Muscle layer of colon (tissue), 2 donors: ENCODE results near the gene TMEM39A.

ENCODE experiments used
- H3K27ac ChIP-seq: one replicate; pipeline ENCODE4 v1.7.0; 2013; ENCODE audit warnings: low read depth, mild to moderate bottlenecking, low read length, moderate library complexity
- H3K27me3 ChIP-seq, 2 donors: one replicate each; pipeline ENCODE4 v1.7.0; 2013; ENCODE audit warnings: low read length in 2 of 2, mild to moderate bottlenecking in 2 of 2; ENCODE audit not compliant: insufficient read depth in 2 of 2, control insufficient read depth in 1 of 2
- H3K36me3 ChIP-seq: one replicate; pipeline ENCODE4 v1.7.0; 2013; ENCODE audit warnings: mild to moderate bottlenecking, low read length; ENCODE audit not compliant: insufficient read depth
- H3K4me1 ChIP-seq: one replicate; pipeline ENCODE4 v1.7.0; 2013; ENCODE audit warnings: mild to moderate bottlenecking, low read length; ENCODE audit not compliant: insufficient read depth
- H3K4me3 ChIP-seq, 2 donors: one replicate each; pipeline ENCODE4 v1.7.0; 2013; ENCODE audit warnings: low read length in 2 of 2, low read depth in 1 of 2, mild to moderate bottlenecking in 1 of 2, moderate library complexity in 1 of 2
- H3K9ac ChIP-seq: one replicate; pipeline ENCODE4 v1.7.0; 2013; ENCODE audit warnings: low read length
- H3K9me3 ChIP-seq: one replicate; pipeline ENCODE4 v1.7.0; 2013; ENCODE audit warnings: mild to moderate bottlenecking, low read length
- donor health status: abdominal sarcoma.
- donor health status: Adenocarcinoma of cecum.

Gene TMEM39A

DNA sequence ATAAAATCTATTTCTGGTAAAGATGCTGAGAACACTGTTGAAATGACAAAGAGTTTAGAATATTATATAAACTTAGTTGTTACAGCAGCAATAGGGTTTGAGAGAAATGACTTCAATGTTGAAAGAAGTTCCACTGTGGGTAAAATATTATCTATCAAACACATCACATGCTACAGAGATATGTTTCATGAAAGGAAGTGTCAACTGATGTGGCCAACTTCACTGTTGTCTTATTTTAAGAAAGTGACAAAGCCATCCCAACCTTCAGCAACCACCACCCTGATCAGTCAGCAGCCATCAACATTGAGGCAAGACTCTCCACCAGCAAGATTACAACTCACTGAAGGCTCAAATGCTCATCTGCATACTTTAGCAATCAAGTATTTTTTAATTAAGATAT lies 20.2 kb downstream of the TMEM39A start:
- Histone ChIP-seq H3K9ac (no peak overlapping the region), H3K4me3 (no peak overlapping the region), H3K27me3 (no peaks in the 10 kb centered on the region)

DNA sequence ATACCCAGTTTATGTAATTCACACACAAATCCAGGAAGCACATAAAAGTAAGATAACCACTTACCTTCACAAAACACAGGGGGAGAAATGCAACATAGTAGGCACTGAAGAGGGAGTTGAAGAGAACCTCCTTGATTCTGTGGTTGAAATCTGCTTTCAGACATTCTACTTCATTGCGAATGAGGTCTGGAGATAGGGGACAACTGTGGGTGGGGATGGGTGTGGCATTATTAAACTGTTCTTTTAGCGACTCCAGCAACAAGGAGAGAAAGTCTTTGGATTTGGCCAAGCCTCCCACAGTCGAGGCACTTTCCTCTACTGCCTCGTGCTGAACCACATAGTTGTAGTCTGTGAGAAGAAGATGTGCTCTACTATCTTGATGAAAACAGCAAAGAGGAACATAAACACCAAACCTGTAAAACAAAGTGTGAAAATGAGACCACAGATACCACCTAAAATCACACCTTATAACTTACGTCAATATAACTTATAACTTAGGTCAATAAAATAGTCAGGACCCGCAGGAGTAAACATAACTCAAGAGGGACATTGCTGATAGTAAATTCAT lies 25.6 kb downstream of the TMEM39A start:
- no peaks in the 10 kb centered on the region for H3K27me3 ChIP-seq
- H3K9ac ChIP-seq = no peak overlapping the region
- no peak overlapping the region for H3K4me3 ChIP-seq
- H3K9me3 ChIP-seq = no peaks in the 10 kb centered on the region
- H3K27ac ChIP-seq = no peak overlapping the region
- H3K36me3 ChIP-seq = peaks cover 51% of the 10 kb centered on the region
- no peaks in the 10 kb centered on the region for H3K4me1 ChIP-seq

More for the DNA sequence above, 20.2 kb downstream of the TMEM39A start:
- H3K36me3 ChIP-seq = peaks cover 23% of the 10 kb centered on the region
- no peaks in the 10 kb centered on the region for H3K4me1 ChIP-seq
- no peaks in the 10 kb centered on the region for H3K9me3 ChIP-seq
- no peak overlapping the region for H3K27ac ChIP-seq

- H3K27me3 ChIP-seq = no peaks in the 10 kb centered on the region
- H3K9me3 ChIP-seq = no peaks in the 10 kb centered on the region
- H3K4me3 ChIP-seq = no peak overlapping the region
- peaks cover 51% of the 10 kb centered on the region for H3K36me3 ChIP-seq
- no peak overlapping the region for H3K27ac ChIP-seq
- no peak overlapping the region for H3K9ac ChIP-seq
- H3K4me1 ChIP-seq = no peaks in the 10 kb centered on the region
Observed at GRCh38 chr3:119436977-119437376, 26.4 kb downstream of the TMEM39A start.

- no peaks in the 10 kb centered on the region for H3K27me3 ChIP-seq
- H3K36me3 ChIP-seq = peaks cover 59% of the 10 kb centered on the region
- H3K27ac ChIP-seq = no peak overlapping the region
- H3K4me1 ChIP-seq = no peaks in the 10 kb centered on the region
- no peak overlapping the region for H3K4me3 ChIP-seq
- H3K9ac ChIP-seq = no peak overlapping the region
- no peaks in the 10 kb centered on the region for H3K9me3 ChIP-seq
Observed at GRCh38 chr3:119434703-119435102, 28.7 kb downstream of the TMEM39A start.

DNA sequence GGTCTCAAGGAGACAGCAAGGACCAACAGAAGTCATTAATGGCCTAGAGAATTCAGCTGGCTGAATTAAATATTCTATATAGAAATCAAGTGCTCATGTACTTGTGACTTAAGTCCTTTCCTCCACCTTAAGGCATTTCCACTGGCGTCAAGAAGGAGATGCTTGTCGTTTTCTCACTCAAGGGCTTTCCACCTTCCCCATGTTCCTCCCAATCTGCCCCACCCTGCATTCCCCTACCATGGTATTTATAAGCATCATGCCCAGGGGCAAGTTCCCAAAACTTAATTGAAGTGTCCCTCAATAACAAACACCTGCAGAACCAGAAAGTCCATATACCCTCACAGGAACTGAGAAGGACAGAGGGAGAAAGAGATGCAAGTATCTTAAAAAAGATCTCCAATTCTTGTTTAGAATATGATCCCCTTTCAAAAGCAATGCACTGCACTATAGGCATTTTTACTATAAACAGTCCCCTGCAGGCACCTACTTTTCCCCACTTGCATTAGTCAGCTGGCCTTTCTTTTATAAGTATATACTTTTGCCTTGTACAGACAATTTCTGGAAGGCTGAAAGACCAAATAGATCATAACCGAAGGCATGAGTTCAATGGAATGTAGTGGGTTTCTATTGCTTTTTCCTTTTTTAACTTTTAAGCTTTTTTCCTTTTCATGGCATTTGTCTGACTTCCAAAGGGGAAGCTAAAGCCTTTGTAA lies 29.6 kb downstream of the TMEM39A start:
- H3K27me3 ChIP-seq = no peaks in the 10 kb centered on the region
- H3K9me3 ChIP-seq = peaks cover 2% of the 10 kb centered on the region
- no peak overlapping the region for H3K9ac ChIP-seq
- no peak overlapping the region for H3K27ac ChIP-seq
- no peaks in the 10 kb centered on the region for H3K4me1 ChIP-seq
- H3K4me3 ChIP-seq = no peak overlapping the region
- peaks cover 65% of the 10 kb centered on the region for H3K36me3 ChIP-seq

GRCh38 chr3:119428538-119428937 lies 34.9 kb downstream of the TMEM39A start:
- Histone ChIP-seq H3K27ac (no peak overlapping the region), H3K4me1 (no peaks in the 10 kb centered on the region), H3K36me3 (peaks cover 21% of the 10 kb centered on the region), H3K9ac (no peak overlapping the region), H3K4me3 (no peak overlapping the region), H3K9me3 (peaks cover 16% of the 10 kb centered on the region), H3K27me3 (no peaks in the 10 kb centered on the region)

GRCh38 chr3:119427669-119428068 lies 35.7 kb downstream of the TMEM39A start:
- H3K9ac ChIP-seq = no peak overlapping the region
- H3K4me1 ChIP-seq = no peaks in the 10 kb centered on the region
- H3K27ac ChIP-seq = no peak overlapping the region
- peaks cover 19% of the 10 kb centered on the region for H3K36me3 ChIP-seq
- no peak overlapping the region for H3K4me3 ChIP-seq
- peaks cover 16% of the 10 kb centered on the region for H3K9me3 ChIP-seq
- no peaks in the 10 kb centered on the region for H3K27me3 ChIP-seq

DNA sequence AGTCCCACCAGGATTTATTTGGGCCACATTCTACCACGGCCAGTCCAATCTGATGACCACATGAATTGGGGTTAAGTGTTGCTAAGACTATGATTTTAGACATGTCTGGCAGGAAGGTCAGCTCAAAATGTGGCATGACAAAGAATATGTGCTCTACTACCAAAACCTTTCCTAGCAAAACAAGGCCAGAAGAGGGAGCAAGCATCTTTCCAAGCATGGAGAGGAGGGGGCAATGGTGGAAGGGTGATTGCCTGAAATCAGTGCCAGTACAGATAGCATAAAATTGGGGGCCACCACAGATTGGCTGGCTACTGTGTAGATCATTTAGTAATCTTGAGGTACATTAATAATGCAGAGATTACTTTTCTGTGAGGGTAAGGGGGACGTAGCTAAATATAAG lies 43.2 kb downstream of the TMEM39A start:
- Histone ChIP-seq H3K27ac (no peak overlapping the region), H3K4me3 (no peak overlapping the region), H3K27me3 (no peaks in the 10 kb centered on the region), H3K4me1 (no peaks in the 10 kb centered on the region), H3K9me3 (no peaks in the 10 kb centered on the region), H3K9ac (no peak overlapping the region), H3K36me3 (peaks cover 5% of the 10 kb centered on the region)

- peaks cover 12% of the 10 kb centered on the region for H3K36me3 ChIP-seq
- H3K4me3 ChIP-seq = no peak overlapping the region
- no peaks in the 10 kb centered on the region for H3K4me1 ChIP-seq
- H3K9ac ChIP-seq = no peak overlapping the region
- H3K27ac ChIP-seq = no peak overlapping the region
- no peaks in the 10 kb centered on the region for H3K9me3 ChIP-seq
- H3K27me3 ChIP-seq = no peaks in the 10 kb centered on the region
Observed at GRCh38 chr3:119418641-119419040, 44.8 kb downstream of the TMEM39A start.

DNA sequence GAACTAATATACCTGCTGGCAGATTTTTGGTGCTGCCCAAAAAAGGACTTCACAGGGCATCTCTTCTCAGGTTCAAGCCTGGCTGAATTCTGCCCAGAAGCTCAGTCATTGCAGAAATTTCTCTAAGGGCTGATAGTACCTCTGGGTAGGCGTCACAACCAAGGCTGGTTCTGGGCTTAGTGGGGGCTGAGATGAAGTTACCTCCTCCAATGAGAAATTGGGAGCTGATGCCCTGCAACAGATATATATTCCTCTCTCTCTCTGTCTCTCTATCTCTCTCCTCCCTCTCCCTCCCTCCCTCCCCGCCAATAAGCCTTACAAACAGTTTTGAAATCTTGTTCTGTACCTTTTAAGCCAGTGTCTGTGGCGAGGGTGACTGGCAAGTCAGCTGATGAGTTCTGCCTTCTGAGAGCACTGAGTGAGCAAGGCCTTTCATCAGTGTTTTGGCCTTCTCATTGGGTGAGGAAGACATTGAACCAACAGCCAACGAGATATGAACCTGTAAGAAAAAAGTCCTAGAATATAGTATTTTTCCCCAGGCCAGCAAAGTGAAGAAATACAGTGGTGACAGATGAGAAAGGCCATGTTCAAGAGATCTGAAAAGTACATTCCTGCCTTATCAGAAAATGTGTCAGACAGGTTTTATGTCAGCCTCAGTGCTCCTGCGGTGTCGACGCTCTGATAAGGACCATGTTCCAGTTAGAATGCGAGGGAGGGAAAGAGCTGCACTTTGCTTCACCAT lies 45.5 kb downstream of the TMEM39A start:
- H3K9ac ChIP-seq = no peak overlapping the region
- no peaks in the 10 kb centered on the region for H3K9me3 ChIP-seq
- no peak overlapping the region for H3K4me3 ChIP-seq
- H3K36me3 ChIP-seq = peaks cover 12% of the 10 kb centered on the region
- no peak overlapping the region for H3K27ac ChIP-seq
- H3K4me1 ChIP-seq = no peaks in the 10 kb centered on the region
- H3K27me3 ChIP-seq = no peaks in the 10 kb centered on the region

GRCh38 chr3:119416873-119417272 lies 46.5 kb downstream of the TMEM39A start:
- no peak overlapping the region for H3K27ac ChIP-seq
- no peaks in the 10 kb centered on the region for H3K9me3 ChIP-seq
- H3K4me3 ChIP-seq = no peak overlapping the region
- H3K4me1 ChIP-seq = no peaks in the 10 kb centered on the region
- no peak overlapping the region for H3K9ac ChIP-seq
- H3K27me3 ChIP-seq = no peaks in the 10 kb centered on the region
- peaks cover 12% of the 10 kb centered on the region for H3K36me3 ChIP-seq
